CD4-positive, CD25-positive, alpha-beta regulatory T cell (primary cell): ENCODE data around the gene SLCO3A1. TPM values are rescaled to one million over a fixed set of nuclear protein-coding genes. Genes with fewer than 3 reads are reported as not detected.

Experiments used
- ATAC-seq, 2 donors: fragments of 150-1000 bp; cut with Tn5 transposase; one replicate each; pipeline ENCODE4 v1.10.0; 2021; ENCODE audit warnings: low read depth in 2 of 2, moderate number of reproducible peaks in 2 of 2, moderate library complexity in 1 of 2
- DNase-seq, 3 donors: peaks; one replicate each; pipeline versions ENCODE4 v3.0.0 to v3.0.0-alpha.2; 2012 to 2022; ENCODE audit warnings: mixed read lengths in 1 of 3
- H3K27ac ChIP-seq: one replicate; pipeline ENCODE4 v1.7.0; 2013; ENCODE audit warnings: mild to moderate bottlenecking, low read length; ENCODE audit not compliant: insufficient read depth, poor library complexity, severe bottlenecking
- H3K27me3 ChIP-seq: one replicate; pipeline ENCODE4 v1.7.0; 2013; ENCODE audit warnings: low read length; ENCODE audit not compliant: control insufficient read depth, insufficient read depth
- H3K36me3 ChIP-seq: one replicate; pipeline ENCODE4 v1.7.0; 2013; ENCODE audit warnings: mild to moderate bottlenecking, low read length, moderate library complexity; ENCODE audit not compliant: control insufficient read depth, insufficient read depth
- H3K4me1 ChIP-seq: 2 replicates; pipeline ENCODE4 v1.7.0; 2013; ENCODE audit warnings: mild to moderate bottlenecking, low read length; ENCODE audit not compliant: insufficient read depth, control insufficient read depth, poor library complexity, severe bottlenecking
- H3K4me3 ChIP-seq: one replicate; pipeline ENCODE4 v1.7.0; 2013; ENCODE audit warnings: low read depth, mild to moderate bottlenecking, low read length, moderate library complexity
- H3K9me3 ChIP-seq, 2 experiments: 1 replicate in 1 of 2; 2 replicates in 1 of 2; pipeline ENCODE4 v1.7.0; 2013; ENCODE audit warnings: low read length in 2 of 2, mild to moderate bottlenecking in 1 of 2, moderate library complexity in 1 of 2; ENCODE audit not compliant: control insufficient read depth in 2 of 2
- H3K27ac Mint-ChIP-seq, 3 donors: one replicate each; pipeline ENCODE4 v1.8.0; 2020 to 2022; ENCODE audit warnings: mild to moderate bottlenecking in 3 of 3, mixed read lengths in 3 of 3, moderate library complexity in 2 of 3
- H3K27me3 Mint-ChIP-seq: one replicate; pipeline ENCODE4 v1.8.0; 2022; ENCODE audit warnings: mild to moderate bottlenecking, mixed read lengths
- H3K36me3 Mint-ChIP-seq: one replicate; pipeline ENCODE4 v1.8.0; 2020; ENCODE audit warnings: mixed read lengths
- H3K4me1 Mint-ChIP-seq, 4 donors: one replicate each; pipeline ENCODE4 v1.8.0; 2020 to 2022; ENCODE audit warnings: mixed read lengths in 4 of 4, mild to moderate bottlenecking in 1 of 4
- H3K4me3 Mint-ChIP-seq, 4 donors: one replicate each; pipeline ENCODE4 v1.8.0; 2020 to 2022; ENCODE audit warnings: mild to moderate bottlenecking in 4 of 4, mixed read lengths in 4 of 4, moderate library complexity in 3 of 4
- H3K9me3 Mint-ChIP-seq, 7 donors: one replicate each; pipeline ENCODE4 v1.8.0; 2020 to 2022; ENCODE audit warnings: mixed read lengths in 7 of 7, mild to moderate bottlenecking in 3 of 7, moderate library complexity in 2 of 7
- polyA plus RNA-seq, 4 donors: library from polyadenylated mRNA; unstranded; fragments of 300-500 nt; fragmentation: Illumina TruSeq; gene quantifications; one replicate each; pipeline ENCODE4 v1.2.3, GENCODE V29; 2021
- total RNA-seq: library from RNA; stranded (reverse); gene quantifications from one replicate; pipeline ENCODE4 v1.2.3, GENCODE V29; 2022

Gene SLCO3A1
- total and polyA plus RNA-seq, 5 donors from 2014 or later = 20.1 to 63.7 (median 38.1) TPM

- peak; percentile 66 to 77 (median 73) for DNase-seq
- peaks cover 12% of the 10 kb centered on the region for H3K27me3 Mint-ChIP-seq
- Histone ChIP-seq H3K27me3 (no peaks in the 10 kb centered on the region), H3K4me3 (peak overlapping the region; percentile 66), H3K9me3 (no peaks in the 10 kb centered on the region), H3K4me1 (peaks cover 68% of the 10 kb centered on the region), H3K27ac (peak overlapping the region; percentile 82), H3K36me3 (no peaks in the 10 kb centered on the region)
- H3K27ac Mint-ChIP-seq = peak overlapping the region; percentile 87 to 96 (median 88)
- H3K36me3 Mint-ChIP-seq = no peaks in the 10 kb centered on the region
- peaks cover 17 to 73% (median 55%) of the 10 kb centered on the region in 4 donors for H3K4me1 Mint-ChIP-seq
- H3K9me3 Mint-ChIP-seq = no peaks in the 10 kb centered on the region
- H3K4me3 Mint-ChIP-seq = peak overlapping the region; percentile 85 to 92 (median 89)
- peak; percentile 58 to 59 for ATAC-seq
Observed at GRCh38 chr15:91852741-91853510, 582 bp upstream of the SLCO3A1 start.

GRCh38 chr15:91853948-91854638 lies 585 bp downstream of the SLCO3A1 start:
- no peaks in the 10 kb centered on the region for H3K9me3 Mint-ChIP-seq

GRCh38 chr15:91854639-91854990 lies 1.1 kb downstream of the SLCO3A1 start:
- H3K9me3 ChIP-seq = no peaks in the 10 kb centered on the region
- no peaks in the 10 kb centered on the region for H3K36me3 ChIP-seq
- peak in 2 of 3 donors; percentile 22 to 60 for DNase-seq
- no peaks in the 10 kb centered on the region for H3K36me3 Mint-ChIP-seq
- H3K4me1 Mint-ChIP-seq = peaks cover 16 to 81% (median 67%) of the 10 kb centered on the region in 4 donors
- ATAC-seq = no peak
- peaks cover 82% of the 10 kb centered on the region for H3K4me1 ChIP-seq
- H3K27ac Mint-ChIP-seq = peak overlapping the region; percentile 87 to 91 (median 91)
- H3K9me3 Mint-ChIP-seq = no peaks in the 10 kb centered on the region
- peaks cover 3% of the 10 kb centered on the region for H3K27me3 Mint-ChIP-seq
- peak overlapping the region; percentile 69 to 96 (median 92) for H3K4me3 Mint-ChIP-seq
- H3K4me3 ChIP-seq = peak overlapping the region; percentile 88
- H3K27me3 ChIP-seq = no peaks in the 10 kb centered on the region
- peak overlapping the region; percentile 82 for H3K27ac ChIP-seq

More at GRCh38 chr15:91853948-91854638, 585 bp downstream of the SLCO3A1 start:
- Histone ChIP-seq H3K4me1 (peaks cover 80% of the 10 kb centered on the region), H3K4me3 (peak overlapping the region; percentile 88), H3K36me3 (no peaks in the 10 kb centered on the region), H3K27ac (peak overlapping the region; percentile 82), H3K27me3 (no peaks in the 10 kb centered on the region), H3K9me3 (no peaks in the 10 kb centered on the region)
- Mint-ChIP-seq H3K4me1 (peaks cover 19 to 81% (median 66%) of the 10 kb centered on the region in 4 donors), H3K27me3 (peaks cover 7% of the 10 kb centered on the region), H3K27ac (peak overlapping the region; percentile 83 to 91 (median 91)), H3K36me3 (no peaks in the 10 kb centered on the region), H3K4me3 (peak overlapping the region; percentile 69 to 96 (median 92))
- no peak for ATAC-seq
- peak; percentile 41 to 53 (median 42) for DNase-seq

- peak overlapping the region; percentile 69 to 96 (median 92) for H3K4me3 Mint-ChIP-seq
- H3K27me3 Mint-ChIP-seq = no peaks in the 10 kb centered on the region
- no peak for DNase-seq
- H3K36me3 Mint-ChIP-seq = no peaks in the 10 kb centered on the region
- H3K27me3 ChIP-seq = no peaks in the 10 kb centered on the region
- H3K9me3 ChIP-seq = no peaks in the 10 kb centered on the region
- ATAC-seq = no peak
- no peaks in the 10 kb centered on the region for H3K36me3 ChIP-seq
- H3K4me3 ChIP-seq = peak overlapping the region; percentile 88
- H3K4me1 ChIP-seq = peaks cover 84% of the 10 kb centered on the region
- peak overlapping the region; percentile 82 for H3K27ac ChIP-seq
- peak overlapping the region; percentile 87 to 91 (median 91) for H3K27ac Mint-ChIP-seq
- no peaks in the 10 kb centered on the region for H3K9me3 Mint-ChIP-seq
- H3K4me1 Mint-ChIP-seq = peaks cover 12 to 81% (median 65%) of the 10 kb centered on the region in 4 donors
Observed at GRCh38 chr15:91855241-91855640, 1.7 kb downstream of the SLCO3A1 start.

- Mint-ChIP-seq H3K4me1 (peaks cover 12 to 81% (median 65%) of the 10 kb centered on the region in 4 donors), H3K27me3 (no peaks in the 10 kb centered on the region), H3K4me3 (peak overlapping the region; percentile 69 to 96 (median 72)), H3K27ac (peak overlapping the region; percentile 87 to 91 (median 88)), H3K9me3 (no peaks in the 10 kb centered on the region), H3K36me3 (no peaks in the 10 kb centered on the region)
- peak overlapping the region; percentile 82 for H3K27ac ChIP-seq
- ATAC-seq (no peak), DNase-seq (no peak)
- peaks cover 85% of the 10 kb centered on the region for H3K4me1 ChIP-seq
- peak overlapping the region; percentile 88 for H3K4me3 ChIP-seq
- no peaks in the 10 kb centered on the region for H3K9me3 ChIP-seq
- no peaks in the 10 kb centered on the region for H3K36me3 ChIP-seq
- no peaks in the 10 kb centered on the region for H3K27me3 ChIP-seq
Observed at GRCh38 chr15:91855684-91856489, 2.4 kb downstream of the SLCO3A1 start.

- Histone ChIP-seq H3K27ac (peak overlapping the region; percentile 82), H3K9me3 (no peaks in the 10 kb centered on the region), H3K27me3 (no peaks in the 10 kb centered on the region), H3K4me1 (peaks cover 86% of the 10 kb centered on the region), H3K36me3 (no peaks in the 10 kb centered on the region), H3K4me3 (peak overlapping the region; percentile 88)
- Mint-ChIP-seq H3K27ac (peak overlapping the region; percentile 87 to 91 (median 88)), H3K4me3 (peak overlapping the region; percentile 69 to 96 (median 70)), H3K4me1 (peaks cover 12 to 81% (median 62%) of the 10 kb centered on the region in 4 donors), H3K9me3 (no peaks in the 10 kb centered on the region), H3K27me3 (no peaks in the 10 kb centered on the region), H3K36me3 (no peaks in the 10 kb centered on the region)
- DNase-seq (no peak), ATAC-seq (no peak)
Observed at GRCh38 chr15:91857224-91857585, 3.7 kb downstream of the SLCO3A1 start.

- H3K4me1 ChIP-seq = peaks cover 86% of the 10 kb centered on the region
- H3K4me3 ChIP-seq = peak overlapping the region; percentile 88
- Mint-ChIP-seq H3K4me1 (peaks cover 12 to 84% (median 63%) of the 10 kb centered on the region in 4 donors), H3K27ac (peak overlapping the region; percentile 87 to 91 (median 88)), H3K36me3 (no peaks in the 10 kb centered on the region), H3K27me3 (no peaks in the 10 kb centered on the region), H3K4me3 (peak overlapping the region; percentile 69 to 96 (median 70)), H3K9me3 (no peaks in the 10 kb centered on the region)
- H3K27me3 ChIP-seq = no peaks in the 10 kb centered on the region
- no peaks in the 10 kb centered on the region for H3K9me3 ChIP-seq
- no peaks in the 10 kb centered on the region for H3K36me3 ChIP-seq
- ATAC-seq (peak; percentile 70 to 72), DNase-seq (peak; percentile 40 to 93 (median 85))
- peak overlapping the region; percentile 82 for H3K27ac ChIP-seq
Observed at GRCh38 chr15:91857772-91858171, 4.3 kb downstream of the SLCO3A1 start.
